ENCODE measurements around the gene DHRS12.

DNA sequence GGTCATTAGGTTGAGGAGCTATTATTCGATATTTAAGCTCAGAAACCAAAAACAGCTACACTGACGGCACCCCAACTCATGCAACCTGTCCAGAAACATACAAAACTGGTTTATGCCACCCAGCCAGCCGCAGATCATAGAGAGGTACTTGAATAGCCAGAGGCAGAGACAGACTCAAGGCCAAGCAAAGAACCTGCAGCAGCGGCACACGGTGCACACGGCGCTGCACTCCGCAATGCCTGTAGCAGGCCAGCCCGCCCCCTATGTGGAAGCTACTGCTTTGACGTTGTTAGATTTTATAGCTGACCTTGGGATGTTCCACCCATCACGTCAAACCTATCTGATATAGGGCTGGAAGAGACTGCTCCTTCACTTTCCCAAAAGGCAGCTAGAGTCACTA, 11.9 kb upstream of the DHRS12 start:
- no peak for TF ChIP-seq POLR2AphosphoS5 (IDR thresholded peaks at IDR 0.05; ENCODE audit: borderline replicate concordance, low read depth, low read length)
- TF ChIP-seq EZH2 (IDR thresholded peaks at IDR 0.05), result no peak

Measured in SK-N-MC (cell line).